Prostate gland (tissue), 2 donors: Measurements from ENCODE around the gene TMTC1.

Source experiments
- CTCF ChIP-seq, 4 experiments: fragments of 200-600 bp in 2 of 4; fragments of 450-650 bp in 2 of 4; sonication (generic) in 2 of 4; IDR thresholded peaks; 1 replicate in 3 of 4; 2 replicates in 1 of 4; pipeline ENCODE4 v1.5.1; 2016 to 2019; ENCODE audit warnings: antibody characterized with exemption in 4 of 4, mild to moderate bottlenecking in 2 of 4, moderate library complexity in 2 of 4
- POLR2A ChIP-seq: fragments of 450-650 bp; IDR thresholded peaks from one replicate; pipeline ENCODE4 v1.6.1; 2016; ENCODE audit warnings: antibody characterized with exemption, mild to moderate bottlenecking

- no peak for TF ChIP-seq CTCF (IDR thresholded peaks at IDR 0.05)
- TF ChIP-seq POLR2A: no peak
Measured at GRCh38 chr12:29768372-29768771, 15.4 kb downstream of the TMTC1 start.
